ENCODE data around the gene HLA-DOA. TPM values are rescaled to one million over a fixed set of nuclear protein-coding genes. Genes with fewer than 3 reads are reported as not detected.

HLA-DOA gene
- total RNA-seq, 1 donor from 2014 or later: 30.2 TPM

DNA sequence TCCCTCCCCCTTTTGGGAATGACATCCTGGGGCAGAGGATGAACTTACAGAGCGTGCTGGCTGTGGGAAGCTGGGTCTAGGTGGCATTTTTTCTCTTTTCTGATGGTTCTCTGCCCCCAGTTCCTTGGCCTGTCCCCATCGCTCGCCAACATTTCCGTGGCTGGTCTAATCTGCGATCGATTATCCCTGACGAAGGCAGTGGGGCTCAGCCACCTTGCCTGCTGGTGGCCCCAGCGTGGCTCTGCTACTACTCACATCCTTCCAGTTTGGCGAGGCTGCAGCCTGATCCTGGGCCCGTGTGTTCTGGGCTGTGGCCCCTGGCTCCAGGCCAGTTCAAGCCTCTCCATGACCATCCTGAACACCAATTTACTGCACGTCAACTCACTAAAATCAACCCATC lies 6.4 kb upstream of the HLA-DOA start:
- Histone ChIP-seq H3K9me3 (no peaks in the 10 kb centered on the region), H3K4me3 (no peak overlapping the region), H3K36me3 (no peaks in the 10 kb centered on the region), H3K4me1 (peaks cover 17% of the 10 kb centered on the region), H3K27ac (peak overlapping the region; percentile 35), H3K27me3 (no peaks in the 10 kb centered on the region)
- DNase-seq (ENCODE audit: extremely low spot score in 2 of 2): no peak
- intact Hi-C loops (cut with DNase I): loop anchor here (2.0 to 5.0 kb wide), 2 partner anchors 65 to 232 kb away; no protein-coding TSS in a partner anchor
- TF ChIP-seq POLR2AphosphoS5 (IDR thresholded peaks at IDR 0.05; ENCODE audit: insufficient read depth in 1 of 2, low read depth in 1 of 2): no peak
- TF ChIP-seq POLR2A (IDR thresholded peaks at IDR 0.05): no peak
- TF ChIP-seq, protein P1, sequence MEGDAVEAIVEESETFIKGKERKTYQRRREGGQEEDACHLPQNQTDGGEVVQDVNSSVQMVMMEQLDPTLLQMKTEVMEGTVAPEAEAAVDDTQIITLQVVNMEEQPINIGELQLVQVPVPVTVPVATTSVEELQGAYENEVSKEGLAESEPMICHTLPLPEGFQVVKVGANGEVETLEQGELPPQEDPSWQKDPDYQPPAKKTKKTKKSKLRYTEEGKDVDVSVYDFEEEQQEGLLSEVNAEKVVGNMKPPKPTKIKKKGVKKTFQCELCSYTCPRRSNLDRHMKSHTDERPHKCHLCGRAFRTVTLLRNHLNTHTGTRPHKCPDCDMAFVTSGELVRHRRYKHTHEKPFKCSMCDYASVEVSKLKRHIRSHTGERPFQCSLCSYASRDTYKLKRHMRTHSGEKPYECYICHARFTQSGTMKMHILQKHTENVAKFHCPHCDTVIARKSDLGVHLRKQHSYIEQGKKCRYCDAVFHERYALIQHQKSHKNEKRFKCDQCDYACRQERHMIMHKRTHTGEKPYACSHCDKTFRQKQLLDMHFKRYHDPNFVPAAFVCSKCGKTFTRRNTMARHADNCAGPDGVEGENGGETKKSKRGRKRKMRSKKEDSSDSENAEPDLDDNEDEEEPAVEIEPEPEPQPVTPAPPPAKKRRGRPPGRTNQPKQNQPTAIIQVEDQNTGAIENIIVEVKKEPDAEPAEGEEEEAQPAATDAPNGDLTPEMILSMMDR (IDR thresholded peaks at IDR 0.05): no peak

- intact Hi-C loops (cut with DNase I): loop anchor here (2.0 to 5.0 kb wide), 2 partner anchors 66 to 232 kb away; no protein-coding TSS in a partner anchor
- H3K27ac ChIP-seq: peak overlapping the region; percentile 35
- DNase-seq (ENCODE audit: extremely low spot score in 2 of 2): no peak
Observed at GRCh38 chr6:33014841-33015634, 5.6 kb upstream of the HLA-DOA start.

GRCh38 chr6:33013608-33014007 lies 4.2 kb upstream of the HLA-DOA start:
- DNase-seq (ENCODE audit: extremely low spot score in 2 of 2): no peak
- TF ChIP-seq, protein P1 (IDR thresholded peaks at IDR 0.05): no peak
- TF ChIP-seq POLR2A (IDR thresholded peaks at IDR 0.05) (no peak), POLR2AphosphoS5 (IDR thresholded peaks at IDR 0.05; ENCODE audit: insufficient read depth in 1 of 2, low read depth in 1 of 2) (no peak)
- intact Hi-C loops (cut with DNase I): loop anchor here (2.0 kb wide), 1 partner anchor 67 kb away; no protein-coding TSS in a partner anchor
- Histone ChIP-seq H3K4me3 (no peak overlapping the region), H3K4me1 (peaks cover 10% of the 10 kb centered on the region), H3K9me3 (no peaks in the 10 kb centered on the region), H3K27me3 (no peaks in the 10 kb centered on the region), H3K36me3 (no peaks in the 10 kb centered on the region), H3K27ac (no peak overlapping the region)

More at GRCh38 chr6:33014841-33015634, 5.6 kb upstream of the HLA-DOA start:
- no peak overlapping the region for H3K4me3 ChIP-seq
- TF ChIP-seq, protein P1 (IDR thresholded peaks at IDR 0.05): peak; percentile 78 to 81 (median 79)
- TF ChIP-seq POLR2A (IDR thresholded peaks at IDR 0.05) (no peak), POLR2AphosphoS5 (IDR thresholded peaks at IDR 0.05; ENCODE audit: insufficient read depth in 1 of 2, low read depth in 1 of 2) (peak in 1 of 2 donors; percentile 42)
- no peaks in the 10 kb centered on the region for H3K9me3 ChIP-seq
- no peaks in the 10 kb centered on the region for H3K27me3 ChIP-seq
- H3K4me1 ChIP-seq: peaks cover 16% of the 10 kb centered on the region
- no peaks in the 10 kb centered on the region for H3K36me3 ChIP-seq

GRCh38 chr6:33010356-33010755 lies 965 bp upstream of the HLA-DOA start:
- peaks cover 6% of the 10 kb centered on the region for H3K4me1 ChIP-seq
- no peaks in the 10 kb centered on the region for H3K27me3 ChIP-seq
- H3K4me3 ChIP-seq: no peak overlapping the region
- no peaks in the 10 kb centered on the region for H3K36me3 ChIP-seq
- TF ChIP-seq, protein P1 (IDR thresholded peaks at IDR 0.05): no peak
- TF ChIP-seq POLR2AphosphoS5 (IDR thresholded peaks at IDR 0.05; ENCODE audit: insufficient read depth in 1 of 2, low read depth in 1 of 2) (no peak), POLR2A (IDR thresholded peaks at IDR 0.05) (no peak)
- intact Hi-C loops (cut with DNase I): no loop called here
- DNase-seq (ENCODE audit: extremely low spot score in 2 of 2): no peak
- H3K9me3 ChIP-seq: no peaks in the 10 kb centered on the region
- no peak overlapping the region for H3K27ac ChIP-seq
